GM19463 (cell line): Measurements from ENCODE around the gene PNRC1.
"Not testable (repeated sequence)": the region's sequence is repeated elsewhere in the genome, so short reads cannot be mapped to it uniquely, and the experiment has no call there.

Experiments
- ATAC-seq: cut with Tn5 transposase; IDR thresholded peaks from one replicate; pipeline ENCODE4 v1.9.1; 2021; ENCODE audit warnings: mild to moderate bottlenecking, moderate library complexity; ENCODE audit not compliant: unreplicated experiment

The PNRC1 gene

DNA sequence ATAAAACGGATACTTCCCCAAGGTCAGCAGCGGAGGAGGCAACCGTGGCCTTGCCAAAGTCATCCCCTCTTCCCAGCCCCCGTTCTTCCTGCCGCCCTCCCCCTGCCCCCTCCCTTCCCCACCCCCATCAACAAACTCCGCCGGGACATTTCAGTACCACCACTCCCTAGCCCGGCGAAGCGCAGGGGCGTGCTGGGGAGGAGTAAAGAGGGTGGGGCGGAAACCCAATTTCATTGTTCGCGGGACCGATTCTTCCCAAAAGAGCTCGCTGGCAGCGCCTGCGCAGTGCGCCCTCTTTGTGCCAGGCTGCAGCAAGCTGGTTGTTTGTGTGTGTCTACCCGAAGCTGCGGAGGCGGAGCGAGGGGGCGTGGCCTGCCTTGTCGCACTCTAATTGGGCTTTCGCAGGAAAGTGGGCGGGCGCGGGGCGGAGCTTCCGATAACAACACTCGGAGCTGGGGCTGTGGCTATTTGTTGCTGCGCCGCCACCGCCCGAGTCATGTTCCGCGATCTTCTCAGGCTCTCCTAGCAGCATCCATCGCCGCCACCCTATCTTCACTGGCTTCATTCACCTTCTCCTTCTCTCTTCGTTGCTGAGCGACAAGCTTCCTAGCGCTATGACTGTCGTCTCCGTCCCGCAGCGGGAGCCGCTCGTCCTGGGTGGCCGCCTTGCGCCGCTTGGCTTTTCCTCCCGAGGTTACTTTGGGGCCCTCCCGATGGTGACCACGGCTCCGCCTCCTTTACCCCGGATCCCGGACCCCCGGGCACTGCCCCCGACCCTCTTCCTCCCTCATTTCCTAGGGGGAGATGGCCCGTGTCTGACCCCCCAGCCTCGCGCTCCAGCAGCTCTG lies at the start of gene PNRC1:
Gene PNRC1 (plus strand): TSS at position 471 of the 848 bp plus-strand sequence. CDS start 144 bp downstream, at position 615.
- peak; percentile 69 for ATAC-seq

GRCh38 chr6:89032599-89032998 lies 48.0 kb upstream of the PNRC1 start:
- ATAC-seq, result no peak

DNA sequence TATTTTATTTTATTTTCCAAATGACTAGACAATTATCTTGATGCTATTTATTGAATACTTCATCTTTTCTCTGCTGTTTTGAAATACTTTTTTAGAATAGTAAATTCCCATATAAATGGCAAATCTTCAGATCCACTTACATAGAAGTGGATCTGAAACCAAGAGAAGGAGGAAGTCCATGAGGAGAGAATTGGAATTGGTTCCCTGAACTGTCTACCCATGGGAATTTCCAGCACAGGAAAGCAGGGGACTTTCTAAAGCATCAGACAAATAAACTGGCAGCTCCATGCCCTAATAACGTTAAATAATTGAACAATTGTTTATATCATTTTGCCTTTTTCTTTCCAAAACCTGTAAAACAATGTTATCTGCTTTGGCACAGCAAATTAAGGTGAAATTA lies 47.1 kb upstream of the PNRC1 start:
- ATAC-seq, result no peak

DNA sequence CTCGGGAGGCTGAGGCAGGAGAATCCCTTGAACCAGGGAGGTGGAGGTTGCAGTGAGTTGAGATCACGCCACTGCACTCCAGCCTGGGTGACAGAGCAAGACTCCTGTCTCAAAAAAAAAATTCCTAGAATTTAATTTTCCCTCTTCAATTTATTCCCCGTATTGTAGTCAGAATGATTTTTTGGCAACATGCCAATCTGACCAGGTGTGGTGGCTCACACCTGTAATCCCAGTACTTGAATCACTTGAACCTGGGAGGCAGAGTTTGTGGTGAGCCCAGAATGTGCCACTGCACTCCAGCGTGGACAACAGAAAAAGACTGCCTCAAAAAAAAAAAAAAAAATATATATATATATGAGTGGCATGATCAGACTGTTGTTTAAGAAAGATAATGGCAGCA lies 46.4 kb upstream of the PNRC1 start:
- not testable (repeated sequence) for ATAC-seq

- ATAC-seq, result no peak
Observed at GRCh38 chr6:89034586-89035251, 45.8 kb upstream of the PNRC1 start.

- ATAC-seq, result no peak
Observed at GRCh38 chr6:89035252-89036101, 45.1 kb upstream of the PNRC1 start.

DNA sequence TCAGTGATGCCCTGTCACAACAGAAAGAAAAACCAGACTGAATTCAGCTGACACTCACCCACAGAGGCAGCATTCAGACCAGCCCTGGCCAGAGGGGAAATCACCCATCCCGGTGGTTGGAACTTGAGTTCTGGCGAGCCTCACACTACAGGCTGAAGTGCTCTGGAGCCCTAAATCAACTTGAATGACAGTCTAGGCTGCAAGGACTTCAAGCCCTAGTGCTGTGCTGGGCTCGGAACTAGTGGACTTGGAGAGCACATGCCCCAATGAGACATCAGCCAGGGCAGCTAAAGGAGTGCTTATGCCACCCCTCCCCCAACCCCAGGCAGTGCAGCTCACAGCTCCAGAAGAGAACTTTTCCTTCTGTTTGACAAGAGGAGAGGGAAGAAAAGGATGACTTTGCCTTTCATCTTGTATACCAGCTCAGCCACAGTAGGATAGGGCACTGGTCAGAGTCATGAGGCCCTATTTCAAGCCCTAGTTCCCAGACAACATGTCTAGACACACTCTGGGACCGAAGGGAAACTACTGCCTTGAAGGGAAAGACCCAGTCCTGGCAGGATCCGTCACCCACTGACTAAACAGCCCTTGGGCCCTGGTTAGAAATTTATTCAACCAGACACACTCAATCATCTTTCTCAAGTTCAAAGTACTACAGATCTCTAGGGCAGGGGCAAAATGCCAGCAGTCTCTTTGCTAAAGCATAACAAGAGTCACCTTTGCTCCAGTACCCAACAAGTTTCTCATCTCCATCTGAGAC lies 43.2 kb upstream of the PNRC1 start:
- no peak for ATAC-seq

DNA sequence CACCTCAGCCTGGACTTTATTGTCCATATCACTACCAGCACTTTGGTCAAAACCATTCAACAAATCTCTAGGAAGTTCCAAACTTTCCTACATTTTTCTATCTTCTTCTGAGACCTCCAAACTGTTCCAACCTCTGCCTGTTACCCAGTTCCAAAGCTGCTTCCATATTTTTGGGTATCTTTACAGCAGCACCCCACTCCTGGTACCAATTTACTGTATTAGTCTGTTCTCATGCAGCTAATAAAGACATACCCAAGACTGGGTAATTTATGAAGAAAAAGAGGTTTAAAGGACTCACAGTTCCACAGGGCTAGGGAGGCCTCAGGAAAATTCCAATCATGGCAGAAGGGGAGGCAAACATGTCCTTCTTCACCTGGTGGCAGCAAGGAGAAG lies 42.7 kb upstream of the PNRC1 start:
- ATAC-seq, result not testable (repeated sequence)

DNA sequence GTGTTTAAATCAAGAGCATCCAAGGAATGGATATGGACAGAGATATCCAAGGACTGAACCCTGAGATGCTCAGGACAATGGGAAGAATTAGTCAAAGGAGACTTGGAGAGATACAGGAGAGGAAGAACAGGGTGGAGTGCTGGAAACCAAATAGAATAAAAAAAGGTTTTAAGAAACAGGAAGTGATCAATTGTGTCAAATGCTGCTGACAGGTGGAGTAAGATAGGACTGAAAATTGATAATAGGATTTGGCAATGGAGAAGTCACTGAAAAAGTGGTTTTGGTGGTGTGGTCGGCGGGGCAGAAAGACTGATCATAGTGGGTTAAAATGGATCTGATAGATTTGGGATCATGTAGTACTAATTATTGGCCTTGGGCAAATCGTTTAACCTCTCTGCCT lies 37.9 kb upstream of the PNRC1 start:
- no peak for ATAC-seq

DNA sequence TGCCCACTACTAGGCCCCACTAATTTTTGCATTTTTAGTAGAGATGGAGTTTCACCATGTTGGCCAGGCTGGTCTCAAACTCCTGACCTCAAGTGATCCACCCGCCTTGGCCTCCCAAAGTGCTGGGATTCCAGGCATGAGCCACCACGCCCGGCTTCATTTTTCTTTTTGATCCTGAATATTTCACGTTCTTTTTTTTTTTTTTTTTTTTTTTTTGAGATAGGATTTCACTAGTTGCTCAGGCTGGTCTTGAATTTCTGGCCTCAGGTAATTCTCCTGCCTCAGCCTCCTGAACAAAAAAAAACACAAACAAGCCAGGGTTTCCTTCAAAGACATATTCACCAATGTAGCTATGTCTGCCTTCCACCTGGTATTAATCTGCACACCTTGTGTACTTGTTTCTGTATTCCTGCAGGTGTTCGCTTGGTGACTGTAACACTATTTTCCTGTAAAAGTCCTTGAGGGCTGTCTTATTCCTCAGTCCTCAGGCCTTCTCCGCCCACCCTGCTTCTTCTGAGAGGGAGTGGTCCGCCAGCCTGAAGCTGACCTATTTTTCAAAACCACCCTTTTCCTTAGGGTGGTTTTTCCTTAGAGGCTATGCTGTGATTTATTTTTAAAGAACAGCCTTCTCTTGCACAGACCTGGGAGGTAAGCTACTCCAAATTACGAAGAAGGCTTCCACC lies 36.1 kb upstream of the PNRC1 start:
- no peak for ATAC-seq

GRCh38 chr6:89045011-89045387 lies 35.6 kb upstream of the PNRC1 start:
- ATAC-seq, result no peak

GRCh38 chr6:89045576-89045975 lies 35.0 kb upstream of the PNRC1 start:
- ATAC-seq, result no peak

DNA sequence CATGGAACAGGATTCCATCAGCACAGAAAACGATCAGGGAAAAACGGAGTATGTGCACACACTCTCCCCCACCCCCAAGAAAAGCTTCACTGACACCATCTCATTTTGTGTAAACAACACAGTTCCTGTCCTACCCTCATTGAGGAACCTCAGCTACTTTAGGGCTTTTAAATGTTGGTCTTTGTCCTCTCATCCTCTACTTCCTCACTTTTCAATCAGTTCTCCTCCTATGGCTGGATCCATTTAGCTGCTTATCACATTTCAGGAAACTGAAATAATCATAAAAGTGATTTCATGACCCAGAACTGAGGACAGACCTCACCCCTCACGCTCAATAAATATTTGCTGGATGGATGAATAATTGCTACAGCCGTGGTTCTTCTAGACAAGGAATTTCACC lies 33.1 kb upstream of the PNRC1 start:
- ATAC-seq, result no peak

DNA sequence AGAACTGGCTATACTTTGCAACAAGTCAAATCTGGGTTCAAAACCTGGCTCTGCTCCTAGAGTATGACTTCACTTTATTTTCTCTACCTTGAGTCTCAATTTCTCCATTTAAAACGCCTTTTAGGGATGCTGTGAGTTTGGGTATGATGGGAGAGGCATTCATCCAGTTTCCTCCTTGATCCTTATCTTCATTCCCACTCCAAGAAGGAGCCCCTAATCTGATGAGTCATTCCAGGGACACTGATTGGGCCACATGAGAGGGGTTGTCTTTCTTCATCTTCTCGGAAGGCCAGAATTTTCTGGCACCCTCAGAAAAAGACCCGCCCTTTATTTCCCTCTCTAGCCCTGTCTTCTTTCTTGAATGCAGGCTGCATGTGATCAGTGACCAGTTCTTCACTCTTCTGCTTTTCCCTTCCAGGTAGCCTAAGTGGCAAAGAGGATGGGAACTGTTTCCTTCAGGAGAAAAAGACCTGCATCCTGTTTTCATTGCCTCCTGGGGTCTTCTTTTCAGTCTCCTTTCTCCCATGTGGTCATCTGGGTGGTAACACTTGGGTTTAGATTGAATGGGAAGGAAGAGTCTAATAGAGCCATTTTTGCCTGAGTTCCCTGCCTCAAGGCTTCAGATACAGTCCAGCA lies 32.1 kb upstream of the PNRC1 start:
- no peak for ATAC-seq

- ATAC-seq, result no peak
Observed at GRCh38 chr6:89048985-89049384, 31.6 kb upstream of the PNRC1 start.

- ATAC-seq, result no peak
Observed at GRCh38 chr6:89050155-89050554, 30.4 kb upstream of the PNRC1 start.

DNA sequence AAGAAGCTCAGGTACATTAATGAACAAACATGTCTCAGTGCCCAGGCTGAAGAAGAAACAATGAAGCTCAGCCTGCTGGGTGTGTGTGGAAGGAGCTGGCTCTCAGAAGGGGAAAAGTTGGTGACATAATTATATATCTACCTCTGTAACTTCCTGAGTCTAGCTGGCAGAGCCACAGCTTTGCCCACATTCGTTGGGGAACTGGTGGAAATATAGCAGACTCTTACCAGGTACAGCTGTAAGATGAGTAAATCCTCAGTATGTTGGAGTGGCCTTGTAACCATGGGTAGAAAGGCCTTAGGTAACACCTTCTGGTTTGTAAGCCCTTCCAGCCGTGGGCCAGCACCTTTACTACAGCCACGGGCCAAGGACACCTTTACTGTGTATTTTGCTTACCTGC lies 29.9 kb upstream of the PNRC1 start:
- no peak for ATAC-seq

DNA sequence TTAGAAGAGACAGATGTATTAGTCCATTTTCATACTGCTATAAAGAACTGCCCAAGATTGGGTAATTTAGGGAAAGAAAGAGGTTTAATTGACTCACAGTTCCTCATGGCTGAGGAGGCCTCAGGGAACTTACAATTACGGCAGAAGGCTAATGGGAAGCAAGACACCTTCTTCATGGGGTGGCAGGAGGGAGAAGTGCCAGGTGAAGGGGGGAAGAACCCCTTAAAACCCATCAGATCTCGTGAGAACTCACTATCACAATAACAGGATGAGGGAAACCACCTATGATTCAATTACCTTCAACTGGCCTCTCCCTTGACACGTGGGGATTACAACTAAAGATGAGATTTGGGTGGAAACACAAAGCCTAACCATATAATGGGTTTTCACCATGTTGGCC lies 28.9 kb upstream of the PNRC1 start:
- ATAC-seq, result no peak

DNA sequence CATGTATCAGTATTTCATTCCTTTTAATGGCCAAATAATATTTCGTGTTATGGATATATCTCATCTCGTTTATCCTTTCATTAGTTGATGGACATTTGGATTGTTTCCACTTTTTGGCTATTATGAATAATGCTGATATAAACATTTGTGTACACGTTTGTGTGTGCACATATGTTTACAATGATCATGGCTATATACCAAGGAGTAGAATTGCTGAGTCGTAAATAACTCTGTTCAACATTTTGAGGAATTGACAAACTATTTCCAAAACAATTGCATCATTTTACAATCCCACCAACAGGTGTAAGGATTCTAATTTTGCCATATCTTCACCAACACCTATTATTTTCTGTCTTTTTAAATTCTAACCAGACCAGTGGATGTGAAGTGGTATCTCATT lies 26.3 kb upstream of the PNRC1 start:
- no peak for ATAC-seq

- no peak for ATAC-seq
Observed at GRCh38 chr6:89057759-89058158, 22.8 kb upstream of the PNRC1 start.
